Measurements from ENCODE around the gene FTO.

Gene FTO

DNA sequence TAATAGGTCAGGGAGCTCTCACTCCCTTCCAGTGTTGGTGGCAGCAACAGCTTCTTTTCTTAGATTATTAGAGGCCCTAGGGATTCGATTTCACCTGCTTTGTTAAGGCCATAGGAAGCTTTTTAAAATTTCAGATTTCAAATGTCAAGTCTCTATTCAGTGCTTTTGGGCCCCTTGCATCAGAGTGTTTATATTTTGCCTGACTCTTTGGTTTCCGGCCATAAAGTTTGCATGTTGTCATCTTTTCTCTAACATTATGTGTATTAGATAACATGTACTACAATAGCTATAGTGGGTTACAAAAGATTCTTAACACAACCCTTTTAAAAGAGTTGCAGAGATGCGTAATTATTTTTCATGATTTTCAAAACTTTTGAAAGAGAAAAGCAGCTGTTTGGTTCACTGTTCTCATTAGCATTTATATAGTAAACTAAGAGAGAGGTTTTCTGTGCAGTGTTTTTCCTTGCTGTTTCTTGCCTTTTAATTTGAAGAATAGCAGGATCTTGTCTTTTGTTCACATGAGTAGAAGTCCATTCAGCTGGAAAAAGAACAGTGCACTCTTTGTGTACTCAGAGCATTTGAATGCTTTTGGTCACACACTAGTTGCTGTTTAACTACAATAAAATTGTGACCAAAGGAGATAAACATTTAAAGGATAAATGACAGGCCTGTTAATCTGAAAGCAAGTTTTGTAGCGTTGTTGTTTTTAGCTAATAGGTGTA lies 52.5 kb downstream of the FTO start:
- DNase-seq, result peak; percentile 83

GRCh38 chr16:53757971-53758609 lies 54.1 kb downstream of the FTO start:
- no peak for DNase-seq

GRCh38 chr16:53761962-53762703 lies 58.2 kb downstream of the FTO start:
- DNase-seq, result no peak

- DNase-seq, result no peak
Observed at GRCh38 chr16:53766304-53767016, 62.5 kb downstream of the FTO start.

DNA sequence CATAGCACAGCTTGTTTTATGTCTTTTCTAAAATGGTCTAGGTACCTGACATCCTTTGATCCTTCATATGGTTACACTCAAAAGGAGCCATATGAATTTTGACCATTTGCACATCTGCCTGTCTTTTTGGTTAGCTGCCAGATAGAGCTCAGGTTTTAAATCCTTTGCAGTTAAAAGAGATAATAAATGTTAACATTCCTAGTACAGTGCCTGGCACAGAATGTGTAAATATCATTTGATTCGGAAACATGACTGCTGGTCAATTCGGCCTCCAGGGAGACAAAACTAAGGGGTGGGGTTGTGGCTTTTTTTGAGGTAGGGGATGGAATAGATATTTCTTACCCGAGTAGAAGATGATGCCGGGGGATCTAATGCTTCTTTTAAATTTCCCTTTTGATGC lies 64.2 kb downstream of the FTO start:
- DNase-seq, result no peak

DNA sequence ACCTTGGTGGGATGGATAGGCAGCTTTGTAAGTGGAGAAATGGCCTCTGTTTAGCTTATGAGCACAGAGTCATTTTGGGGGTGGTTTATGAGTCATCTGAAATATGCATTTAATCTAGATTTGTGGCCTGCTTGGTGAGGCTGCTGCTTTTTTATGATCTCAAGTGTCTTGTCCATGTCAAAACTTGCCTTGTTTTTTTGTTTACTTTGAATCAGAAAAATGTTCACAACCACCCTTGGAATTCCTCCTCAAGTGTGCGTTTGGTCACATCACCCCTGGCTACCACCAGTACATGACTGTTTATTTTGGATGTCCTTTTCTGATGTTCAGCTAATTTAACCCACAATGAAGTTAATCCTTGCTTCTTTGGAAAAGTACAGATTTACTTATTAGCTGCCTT lies 64.6 kb downstream of the FTO start:
- DNase-seq, result no peak

- DNase-seq, result no peak
Observed at GRCh38 chr16:53769185-53769584, 65.2 kb downstream of the FTO start.

DNA sequence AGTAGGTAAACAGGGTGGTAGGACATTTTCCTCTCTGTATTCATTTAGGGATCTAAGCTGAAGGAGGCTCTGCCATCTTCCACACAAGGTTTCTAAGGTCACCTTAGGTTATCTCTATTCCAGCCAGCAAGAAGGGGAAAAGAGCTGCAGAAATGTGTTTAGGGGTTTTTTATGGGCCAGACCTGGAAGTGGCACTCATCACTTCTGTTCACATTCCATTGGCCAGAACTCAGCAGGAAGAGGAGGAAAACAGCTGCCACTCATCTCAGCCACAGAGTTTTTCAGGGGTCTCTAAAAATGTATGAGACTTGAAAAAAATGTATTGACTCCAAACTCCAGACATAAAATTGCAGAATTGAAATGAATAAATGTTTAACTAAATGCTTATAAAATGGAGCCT lies 65.8 kb downstream of the FTO start:
- DNase-seq, result no peak

- no peak for DNase-seq
Observed at GRCh38 chr16:53770641-53771040, 66.7 kb downstream of the FTO start.

- no peak for DNase-seq
Observed at GRCh38 chr16:53771655-53772497, 67.9 kb downstream of the FTO start.

GRCh38 chr16:53773150-53773846 lies 69.3 kb downstream of the FTO start:
- peak; percentile 88 for DNase-seq

DNA sequence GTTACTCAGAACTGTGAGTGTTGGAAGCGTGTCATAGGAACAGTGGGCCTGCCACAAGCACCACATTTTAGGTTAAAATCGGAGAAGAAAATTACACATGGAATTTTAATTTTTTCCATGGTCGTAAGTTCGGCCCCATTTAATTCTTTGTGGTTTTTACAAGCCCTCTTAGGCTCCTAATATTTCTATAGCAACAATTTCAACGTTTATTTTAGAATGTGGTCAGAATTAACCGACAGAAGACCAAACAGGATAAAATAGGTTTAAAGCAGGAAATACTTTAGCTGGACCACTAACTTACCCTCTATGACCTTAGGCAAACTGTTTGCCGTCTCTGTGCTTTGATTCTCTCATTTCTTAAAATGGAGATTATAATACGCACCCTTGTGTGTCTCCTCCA lies 69.9 kb downstream of the FTO start:
- no peak for DNase-seq

GRCh38 chr16:53775106-53775820 lies 71.3 kb downstream of the FTO start:
- no peak for DNase-seq

DNA sequence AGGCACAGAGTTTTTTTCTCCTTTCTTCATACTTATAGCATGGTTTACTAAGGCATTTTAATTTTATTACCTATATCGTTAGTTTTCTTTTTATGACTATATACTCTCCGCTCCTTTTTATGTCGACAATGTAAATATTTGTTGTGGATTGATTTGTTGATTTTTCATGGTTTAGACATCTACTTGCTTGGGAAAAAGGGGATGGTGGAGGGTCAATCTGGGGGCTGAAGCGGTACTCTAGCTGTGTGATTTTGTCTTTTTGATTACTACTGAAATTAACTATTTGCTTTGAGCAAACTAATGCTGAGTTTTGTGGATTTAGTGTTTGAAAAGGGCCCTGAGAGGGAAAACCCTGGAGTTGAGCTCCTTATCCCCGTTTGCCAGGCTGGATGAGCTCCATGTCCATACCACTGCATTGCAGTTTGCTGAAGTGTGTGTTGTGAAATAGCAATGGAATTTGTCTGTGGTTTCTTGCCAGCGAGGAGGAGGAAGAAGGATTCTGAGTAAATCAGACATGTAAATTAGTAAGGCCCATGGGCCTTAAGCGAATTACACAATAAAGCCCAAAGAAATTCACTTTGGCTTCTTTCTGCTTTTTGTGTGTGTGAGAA lies 72.0 kb downstream of the FTO start:
- DNase-seq, result no peak

DNA sequence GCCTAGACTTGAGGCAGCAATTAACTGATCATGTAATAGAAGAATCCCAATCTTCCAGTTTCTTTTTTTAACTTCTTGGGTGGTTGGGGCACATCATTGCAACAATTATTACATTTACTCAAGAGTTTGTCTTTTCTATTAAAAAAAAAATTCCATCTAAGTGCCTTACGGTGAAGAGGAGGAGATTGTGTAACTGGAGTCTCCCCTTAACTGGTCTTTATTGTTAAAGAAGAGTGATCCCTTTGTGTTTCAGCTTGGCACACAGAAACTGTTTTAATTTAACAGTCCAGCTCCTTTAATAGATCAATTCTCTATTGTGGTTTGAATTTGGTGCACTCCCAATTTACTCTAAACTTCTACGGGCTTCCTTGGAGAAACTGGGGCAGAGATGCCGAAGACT lies 75.2 kb downstream of the FTO start:
- no peak for DNase-seq

DNA sequence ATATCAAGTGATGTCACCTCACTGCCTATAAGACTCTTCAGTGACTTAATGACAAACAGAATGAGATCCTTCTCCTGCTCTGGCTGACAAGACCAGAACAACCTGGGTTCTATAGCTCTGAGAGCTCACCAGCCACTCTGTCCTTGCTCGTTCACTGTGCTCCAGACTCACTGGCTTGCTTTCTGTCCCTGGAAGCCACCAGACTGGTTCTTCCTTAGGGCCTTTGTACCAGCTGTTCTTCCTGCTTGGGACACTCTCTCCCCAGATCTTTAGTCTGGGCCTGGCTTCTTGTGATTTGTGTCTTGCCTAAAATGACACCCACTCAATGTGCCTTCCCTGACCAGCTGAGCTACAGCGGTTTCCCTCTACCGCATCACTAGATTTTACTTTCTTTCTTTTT lies 76.1 kb downstream of the FTO start:
- DNase-seq, result no peak

DNA sequence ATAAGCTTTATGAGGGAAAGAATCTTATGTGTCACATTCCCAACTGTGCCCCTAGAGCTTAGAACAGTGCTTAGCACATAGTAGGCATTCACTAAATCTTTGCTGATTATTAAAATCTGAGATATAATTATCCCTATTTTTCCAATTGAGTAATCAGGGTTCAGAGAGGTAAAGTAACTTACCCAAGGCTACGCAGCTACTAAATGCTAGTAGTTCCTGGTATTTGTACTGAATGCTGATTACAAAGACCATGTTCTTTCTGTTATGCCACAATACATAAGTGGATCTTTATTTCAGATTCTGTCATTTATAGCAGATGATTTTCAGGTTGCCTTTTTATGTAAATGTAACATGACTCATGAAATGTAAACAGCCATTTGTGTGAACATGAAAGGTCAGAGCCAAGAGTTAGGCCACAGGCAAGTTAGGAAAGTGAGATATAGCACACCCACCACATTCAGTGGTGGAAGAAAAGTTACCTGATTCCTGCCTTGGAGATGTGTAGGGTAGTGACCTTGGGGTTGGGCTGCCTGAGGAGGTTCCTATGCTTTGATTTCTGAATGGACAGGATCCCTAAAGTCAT lies 77.2 kb downstream of the FTO start:
- DNase-seq, result no peak

GRCh38 chr16:53782148-53782547 lies 78.2 kb downstream of the FTO start:
- DNase-seq, result no peak

DNA sequence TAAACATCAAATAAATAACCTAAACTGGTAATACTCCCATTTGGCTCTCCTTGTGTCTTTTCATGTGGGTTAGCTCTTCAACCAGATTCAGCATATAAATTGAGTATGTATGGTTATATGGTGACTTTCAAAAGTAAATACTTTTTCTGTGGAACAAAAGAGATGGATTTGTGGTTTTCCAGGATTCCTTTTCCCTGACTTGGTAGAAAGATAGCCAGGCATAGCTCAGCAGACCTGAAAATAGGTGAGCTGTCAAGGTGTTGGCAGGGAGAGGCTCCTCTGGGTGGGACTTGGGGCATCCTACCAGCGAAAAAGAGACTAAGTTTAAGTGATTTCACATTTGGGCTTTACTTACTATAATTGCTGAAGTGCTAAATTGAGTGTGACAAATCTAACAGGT lies 80.3 kb downstream of the FTO start:
- no peak for DNase-seq

- peak; percentile 54 for DNase-seq
Observed at GRCh38 chr16:53785044-53785443, 81.1 kb downstream of the FTO start.
